Right renal cortex interstitium (tissue), 3 donors: Measurements from ENCODE around the gene LRRIQ1. TPM values are rescaled to one million over a fixed set of nuclear protein-coding genes. Genes with fewer than 3 reads are reported as not detected.
A peak's percentile ranks its signal among the peaks of the same experiment; 100 is the strongest.
"Not testable (repeated sequence)": the region's sequence is repeated elsewhere in the genome, so short reads cannot be mapped to it uniquely, and the experiment has no call there.

ENCODE experiments used
- DNase-seq, 3 donors: peaks; one replicate each; pipeline ENCODE4 v3.0.0-alpha.2; 2013; ENCODE audit warnings: low read depth in 3 of 3, low spot score in 2 of 3
- polyA plus RNA-seq, 3 donors: library from polyadenylated mRNA; unstranded; fragments of 120-200 nt; gene quantifications; one replicate each; pipeline ENCODE4 v1.2.1, GENCODE V29; 2013; ENCODE audit not compliant: insufficient read length in 3 of 3

LRRIQ1 gene
- polyA plus RNA-seq, 3 donors = 37.3 to 48.9 (median 38.7) TPM

- DNase-seq = peak in 2 of 3 donors; percentile 17 to 43
These were observed 146.5 kb downstream of the LRRIQ1 start for GRCh38 chr12:85182699-85183098.

- no peak for DNase-seq
These were observed 147.7 kb downstream of the LRRIQ1 start for GRCh38 chr12:85183855-85184254.

GRCh38 chr12:85186236-85186635 lies 150.1 kb downstream of the LRRIQ1 start:
- no peak for DNase-seq

DNA sequence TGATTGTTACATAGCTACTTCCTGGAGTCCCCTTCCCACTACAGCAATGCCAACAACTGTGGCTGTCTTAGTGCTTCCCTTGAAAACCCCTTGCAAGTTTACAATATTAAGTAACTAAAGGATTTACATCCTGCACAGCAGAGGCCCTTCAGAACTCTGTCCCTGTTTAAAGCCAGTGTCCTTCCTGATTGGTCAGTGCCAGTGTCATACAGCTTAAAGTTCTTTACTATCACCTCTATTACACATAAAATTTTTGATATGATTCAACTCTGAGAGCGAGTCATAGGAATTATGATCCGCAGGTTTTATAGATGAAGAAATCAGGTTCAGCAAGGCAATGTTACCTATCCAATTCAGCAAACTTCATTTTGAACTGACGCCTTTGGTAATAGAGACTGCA lies 152.5 kb downstream of the LRRIQ1 start:
- DNase-seq = no peak

- DNase-seq = no peak
These were observed 154.6 kb downstream of the LRRIQ1 start for GRCh38 chr12:85190728-85191127.

GRCh38 chr12:85203809-85204208 lies 167.7 kb downstream of the LRRIQ1 start:
- not testable (repeated sequence) for DNase-seq

DNA sequence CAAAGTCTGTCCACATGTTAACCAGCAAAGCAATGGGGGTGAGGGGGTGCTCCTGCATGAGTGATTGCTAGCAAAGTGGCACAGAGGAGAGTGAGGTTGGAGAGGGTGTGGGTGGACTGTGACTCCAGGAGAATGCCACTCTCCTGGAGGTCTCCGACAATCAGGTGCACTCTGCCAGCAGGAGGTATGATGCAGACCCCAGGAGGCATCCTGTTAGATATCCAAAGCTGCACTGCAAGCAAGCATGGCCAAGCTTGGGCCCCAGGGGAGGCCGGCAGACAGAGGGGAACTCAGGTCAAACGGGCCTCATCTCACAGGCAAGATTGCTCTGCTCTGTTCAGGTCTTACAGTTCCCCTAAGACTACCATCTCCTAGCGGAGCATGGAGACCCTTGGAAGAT lies 170.4 kb downstream of the LRRIQ1 start:
- DNase-seq = no peak

DNA sequence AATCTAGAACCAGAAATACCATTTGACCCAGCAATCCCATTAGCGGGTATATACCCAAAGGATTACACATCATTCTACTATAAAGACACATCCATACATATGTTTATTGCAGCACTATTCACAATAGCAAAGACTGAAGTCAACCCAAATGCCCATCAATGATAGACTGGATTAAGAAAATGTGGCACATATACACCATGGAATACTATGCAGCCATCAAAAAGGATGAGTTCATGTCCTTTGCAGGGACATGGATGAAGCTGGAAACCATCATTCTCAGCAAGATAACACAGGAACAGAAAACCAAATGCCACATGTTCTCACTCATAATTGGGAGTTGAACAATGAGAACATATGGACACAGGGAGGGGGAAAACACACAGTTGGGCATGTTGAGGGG lies 188.2 kb downstream of the LRRIQ1 start:
- not testable (repeated sequence) for DNase-seq

- DNase-seq = no peak
These were observed 189.3 kb downstream of the LRRIQ1 start for GRCh38 chr12:85225501-85225900.

- no peak for DNase-seq
These were observed 201.2 kb downstream of the LRRIQ1 start for GRCh38 chr12:85237327-85237726.

DNA sequence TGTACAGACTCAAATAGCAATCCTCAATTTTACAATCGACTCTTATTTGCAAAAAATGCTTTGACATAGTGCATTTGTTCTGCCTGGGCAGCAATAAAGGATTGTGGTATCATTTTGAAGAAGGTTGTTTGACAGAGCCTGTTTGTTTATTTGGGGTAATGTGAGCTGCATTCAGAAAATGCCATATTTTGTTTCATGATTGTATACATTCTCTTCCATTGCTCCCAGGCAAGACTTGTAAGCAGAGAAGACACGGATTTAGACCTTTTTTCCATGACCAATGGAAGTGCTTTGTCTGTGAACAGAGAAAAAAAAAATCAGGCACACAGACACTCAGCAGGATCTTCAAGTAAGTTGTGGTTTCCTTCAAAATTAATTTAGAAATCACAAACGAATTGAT lies 208.4 kb downstream of the LRRIQ1 start:
- DNase-seq = no peak

DNA sequence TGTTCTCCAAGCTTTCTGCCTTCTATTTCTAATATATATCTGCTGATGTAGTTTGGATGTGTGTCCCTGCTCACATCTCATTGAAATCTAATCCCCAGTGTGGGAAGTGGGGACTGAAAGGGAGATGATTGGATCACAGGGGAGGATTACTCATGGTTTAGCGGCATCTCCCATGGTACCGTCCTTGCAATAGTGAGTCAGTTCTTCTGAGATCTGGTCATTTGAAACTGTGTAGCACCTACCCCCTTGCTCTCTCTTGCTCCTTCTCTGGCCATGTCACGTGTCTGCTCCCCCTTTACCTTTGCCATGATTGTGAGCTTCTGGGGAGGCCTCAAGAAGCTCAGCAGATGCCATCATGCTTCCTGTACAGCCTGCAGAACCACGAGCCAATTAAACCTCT lies 217.7 kb downstream of the LRRIQ1 start:
- no peak for DNase-seq

DNA sequence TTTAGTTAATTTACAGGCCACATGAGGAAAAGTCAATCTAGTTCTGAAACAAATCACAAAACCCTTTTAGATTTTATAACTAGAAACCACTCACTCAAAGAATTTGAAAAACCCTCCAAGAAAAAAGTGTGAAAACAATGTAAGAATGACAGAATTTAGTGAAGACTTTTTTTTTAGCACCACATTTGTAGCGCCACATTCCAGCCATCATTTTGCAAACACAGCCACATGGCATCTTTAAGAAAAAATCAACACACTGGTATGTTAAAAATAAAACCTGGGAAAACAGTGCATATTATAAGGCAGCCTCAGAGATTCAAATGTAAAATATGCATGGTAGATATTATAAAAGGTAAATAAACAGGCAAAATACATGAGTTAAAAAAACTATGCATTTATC lies 221.5 kb downstream of the LRRIQ1 start:
- DNase-seq = no peak

- no peak for DNase-seq
These were observed 224.3 kb downstream of the LRRIQ1 start for GRCh38 chr12:85260447-85260846.

DNA sequence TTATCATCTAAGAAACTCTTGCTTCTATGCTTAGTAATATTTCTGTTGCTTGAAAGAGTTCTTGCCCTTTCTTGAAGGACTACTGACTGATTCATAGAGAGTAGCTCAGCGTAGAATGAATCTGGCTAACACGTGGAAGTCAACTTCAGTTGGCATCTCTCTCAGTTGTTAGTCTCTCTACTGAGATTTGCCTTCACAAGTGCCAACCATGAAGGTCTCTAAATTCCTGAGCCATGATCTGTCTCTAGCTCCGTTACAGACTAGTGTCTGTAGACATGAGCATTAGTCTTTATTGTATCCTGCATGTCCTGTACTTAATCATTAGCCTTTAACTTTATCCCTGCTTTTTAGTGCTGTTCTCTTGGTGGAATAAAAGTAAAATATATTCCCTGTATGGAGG lies 224.7 kb downstream of the LRRIQ1 start:
- DNase-seq = no peak

- DNase-seq = no peak
These were observed 230.2 kb downstream of the LRRIQ1 start for GRCh38 chr12:85266356-85266755.

GRCh38 chr12:85273381-85274314 lies 237.5 kb downstream of the LRRIQ1 start:
- no peak for DNase-seq

GRCh38 chr12:85274315-85274651 lies 238.1 kb downstream of the LRRIQ1 start:
- DNase-seq = no peak

GRCh38 chr12:85275374-85275773 lies 239.2 kb downstream of the LRRIQ1 start:
- DNase-seq = no peak

DNA sequence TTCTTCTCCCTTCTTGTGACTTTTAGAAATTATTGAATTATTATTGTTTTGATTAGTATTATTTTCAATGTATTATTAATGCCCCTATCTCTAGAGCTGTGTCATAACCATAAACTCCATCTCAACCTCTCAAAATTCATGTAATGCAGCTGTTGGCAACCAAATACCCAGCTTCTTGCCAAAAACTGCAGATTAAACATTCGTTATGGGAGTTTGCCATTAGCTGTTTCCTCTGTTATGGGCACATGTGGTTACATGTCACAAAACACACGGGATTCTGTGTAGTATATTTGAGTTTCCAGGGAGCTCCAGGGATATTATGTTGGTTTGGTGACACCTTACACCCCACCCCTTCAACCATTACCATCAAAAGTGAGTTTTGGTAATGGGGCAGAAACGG lies 241.0 kb downstream of the LRRIQ1 start:
- DNase-seq = no peak

DNA sequence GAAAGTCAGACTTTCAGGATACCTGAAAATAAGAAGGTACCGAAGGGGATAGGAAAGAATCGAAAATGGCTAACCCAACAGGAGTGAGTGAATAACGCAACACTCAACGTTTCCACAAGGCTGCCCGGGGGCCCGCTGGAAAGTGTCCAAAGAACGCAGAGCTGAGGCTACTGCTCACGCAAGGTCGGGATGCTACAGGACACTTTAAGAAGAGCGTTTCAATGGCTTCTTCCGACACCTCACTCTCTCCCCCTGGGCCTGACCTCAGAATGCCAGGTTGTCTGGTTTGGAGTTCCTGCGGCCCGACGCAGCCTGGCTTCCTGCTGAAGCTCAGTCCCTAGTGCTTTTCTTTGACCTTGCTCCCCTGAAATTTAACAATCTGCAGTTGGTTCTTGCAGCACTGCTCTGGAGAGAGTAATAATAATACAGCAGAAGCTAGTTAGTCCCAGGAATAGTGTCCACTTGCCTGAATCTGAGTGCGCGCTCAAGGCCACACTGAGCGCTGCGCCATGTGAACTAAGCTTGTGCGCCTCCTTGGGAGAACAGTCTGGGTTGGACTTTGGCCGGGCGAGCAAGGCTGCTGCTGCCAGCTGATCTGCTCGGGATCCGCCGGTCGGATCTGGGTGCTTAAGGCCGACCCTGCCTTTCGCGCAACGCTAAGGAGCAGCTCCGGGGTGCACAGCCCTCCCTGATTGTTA lies 241.9 kb downstream of the LRRIQ1 start:
- DNase-seq = no peak
